Heart left ventricle (tissue), 16 donors: ENCODE data around the gene CDC42. TPM values are rescaled to one million over a fixed set of nuclear protein-coding genes. Genes with fewer than 3 reads are reported as not detected.
"Not testable (repeated sequence)": the region's sequence is repeated elsewhere in the genome, so short reads cannot be mapped to it uniquely, and the experiment has no call there.

ENCODE experiments used
- ATAC-seq, 4 donors: fragments of 200-7000 bp; cut with Tn5 transposase; one replicate each; pipeline ENCODE4 v1.9.1; 2020 to 2022; ENCODE audit warnings: moderate library complexity in 4 of 4, mild to moderate bottlenecking in 3 of 4, moderate number of reproducible peaks in 1 of 4
- DNase-seq, 5 donors: peaks; one replicate each; pipeline ENCODE4 v3.0.0-alpha.2; 2020
- H3K27ac ChIP-seq, 12 donors: fragments of 200-600 bp; sonication (generic) in 4 of 12; one replicate each; pipeline versions ENCODE4 v1.5.0 to v1.8.0; 2016 to 2022; ENCODE audit warnings: mild to moderate bottlenecking in 2 of 12
- H3K27me3 ChIP-seq, 9 donors: fragments of 200-600 bp; sonication (generic) in 2 of 9; one replicate each; pipeline versions ENCODE4 v1.5.1 to v1.8.0; 2016 to 2022; ENCODE audit warnings: mild to moderate bottlenecking in 3 of 9
- H3K36me3 ChIP-seq, 9 donors: fragments of 200-600 bp; sonication (generic) in 2 of 9; one replicate each; pipeline versions ENCODE4 v1.5.0 to v1.8.0; 2018 to 2022; ENCODE audit warnings: mild to moderate bottlenecking in 2 of 9
- H3K4me1 ChIP-seq, 12 donors: fragments of 200-600 bp; sonication (generic) in 4 of 12; one replicate each; pipeline versions ENCODE4 v1.5.0 to v1.8.0; 2016 to 2022; ENCODE audit warnings: mild to moderate bottlenecking in 3 of 12
- H3K4me3 ChIP-seq, 12 donors: fragments of 200-600 bp; sonication (generic) in 4 of 12; one replicate each; pipeline versions ENCODE4 v1.5.0 to v1.8.0; 2017 to 2022; ENCODE audit warnings: mild to moderate bottlenecking in 9 of 12, moderate library complexity in 4 of 12
- H3K9me3 ChIP-seq, 12 donors: fragments of 200-600 bp; sonication (generic) in 4 of 12; one replicate each; pipeline versions ENCODE4 v1.5.0 to v1.8.0; 2016 to 2022; ENCODE audit warnings: mild to moderate bottlenecking in 1 of 12
- CTCF ChIP-seq, 12 donors: fragments of 200-600 bp; sonication (generic) in 4 of 12; IDR thresholded peaks; one replicate each; pipeline versions ENCODE4 v1.5.0 to v1.8.0; 2018 to 2022; ENCODE audit warnings: antibody characterized with exemption in 12 of 12, mild to moderate bottlenecking in 5 of 12
- POLR2A ChIP-seq, 2 donors: fragments of 450-650 bp; IDR thresholded peaks; one replicate each; pipeline ENCODE4 v1.6.1; 2017; ENCODE audit warnings: antibody characterized with exemption in 2 of 2, mild to moderate bottlenecking in 2 of 2, moderate library complexity in 2 of 2
- WGBS, 4 donors: extraction: QIAGEN DNeasy Blood & Tissue Kit in 2 of 4; methylation state at CpG; one replicate each; pipeline versions ENCODE4 v1.1.5 to v1.1.7; 2013 to 2018; 5-methylcytosine and 5-hydroxymethylcytosine counted together
- intact Hi-C, 10 donors: fragments of 100-400 bp; cut with DNase I; formaldehyde crosslinking; loops; one replicate each; pipeline versions ENCODE4 v1.11.1 to v1.14.2; 2022
- polyA plus RNA-seq, 2 donors: library from polyadenylated mRNA; stranded (reverse); fragments of 200-250 nt; gene quantifications; one replicate each; pipeline ENCODE4 v1.2.3, GENCODE V29; 2013
- total RNA-seq, 9 donors: library from RNA; depleted of rRNA in 2 of 9; stranded (reverse); fragments of >200 nt in 2 of 9; fragmentation: NEBNext Ultra II Directional in 3 of 9; extraction: Animal tissue kit (Norgen Biotek cat#: 25700) in 3 of 9; gene quantifications; one replicate each; pipeline versions ENCODE4 v1.1.0 to v1.2.4, GENCODE V29; 2016 to 2023
- donor health status: ischemic (EF 13 %, LVEDD 7.1; RV severe dilation, severe dysfunction).
- donor health status: healthy with polysubstance abuse.
- donor health status: DM: no; HTN: yes; CAD: no.
- donor health status: DM: no; HTN: no; CAD: no.
- donor health status: ischemic (EF 25% LVEDD 6.9; RV normal size, moderate dysfunction).
- donor health status: ischemic (EF 25% LVEDD 5.7; RV mildly dilated, moderate dysfunction).
- donor health status: healthy.
- donor health status: DM: yes; HTN: yes; CAD: no.
- donor health status: ischemic (EF 35%, LVEDD 5.7; RV mildly dilated, moderate dysfunction).
- donor health status: nonischemic (EF 11% LVEDD 7.7; RV severe dilation, severe dysfunction).
- donor health status: DM: yes; HTN: yes; CAD: no.
- donor health status: PGD.
- donor health status: ischemic (EF 29% LVEDD 5.4; RV normal size, mild dysfunction).
- donor health status: nonischemic (EF 23%, LVEDD 6.1; RV moderate dilation, normal function).

CDC42 gene
- total and polyA plus RNA-seq, 11 donors, result 74.3 to 260 (median 184) TPM

- intact Hi-C loops, H3K36me3 ChIP-seq, H3K27me3 ChIP-seq, H3K9me3 ChIP-seq, ATAC-seq, H3K27ac ChIP-seq, H3K4me3 ChIP-seq: not testable (repeated sequence)
- DNase-seq, result peak in 1 of 5 donors; percentile 38
- peaks cover 0 to 15% (median 0%) of the 10 kb centered on the region in 12 donors for H3K4me1 ChIP-seq
- WGBS, 4 donors, result 81 to 92% (median 89%) methylated on average over 13 of the region's 13 CpGs
Measured at GRCh38 chr1:22014575-22015206, 37.8 kb upstream of the CDC42 start.

- intact Hi-C loops, result no loop called here
- peak overlapping the region in 1 of 12 donors; percentile 89 for H3K27ac ChIP-seq
- no peaks in the 10 kb centered on the region for H3K27me3 ChIP-seq
- peaks cover 0 to 19% (median 0%) of the 10 kb centered on the region in 12 donors for H3K4me1 ChIP-seq
- DNase-seq, result peak in 4 of 5 donors; percentile 26 to 48 (median 37)
- peak overlapping the region in 1 of 12 donors; percentile 23 for H3K4me3 ChIP-seq
- ATAC-seq, result peak; percentile 53 to 88 (median 66)
- H3K9me3 ChIP-seq, result no peaks in the 10 kb centered on the region
- TF ChIP-seq POLR2A (IDR thresholded peaks at IDR 0.05) (no peak), CTCF (IDR thresholded peaks at IDR 0.05) (no peak)
- WGBS, 4 donors, result 61 to 66% (median 64%) methylated on average over 10 of the region's 10 CpGs
- no peaks in the 10 kb centered on the region for H3K36me3 ChIP-seq
Measured at GRCh38 chr1:22018583-22019559, 33.6 kb upstream of the CDC42 start.

GRCh38 chr1:22021061-22021460 lies 31.4 kb upstream of the CDC42 start:
- H3K27me3 ChIP-seq, result no peaks in the 10 kb centered on the region
- no peaks in the 10 kb centered on the region for H3K9me3 ChIP-seq
- no peak overlapping the region for H3K4me3 ChIP-seq
- no peak for ATAC-seq
- DNase-seq, result no peak
- intact Hi-C loops, result no loop called here
- H3K4me1 ChIP-seq, result peaks cover 0 to 30% (median 8%) of the 10 kb centered on the region in 12 donors
- 81 to 92% (median 88%) methylated on average over 6 of the region's 6 CpGs for WGBS, 4 donors
- no peaks in the 10 kb centered on the region for H3K36me3 ChIP-seq
- no peak for TF ChIP-seq CTCF (IDR thresholded peaks at IDR 0.05)
- no peak for TF ChIP-seq POLR2A (IDR thresholded peaks at IDR 0.05)
- no peak overlapping the region for H3K27ac ChIP-seq

GRCh38 chr1:22024485-22025367 lies 27.8 kb upstream of the CDC42 start:
- peak; percentile 59 to 70 (median 66) for DNase-seq
- peaks cover 0 to 25% (median 13%) of the 10 kb centered on the region in 12 donors for H3K4me1 ChIP-seq
- no peaks in the 10 kb centered on the region for H3K27me3 ChIP-seq
- peak; percentile 56 to 70 (median 68) for ATAC-seq
- TF ChIP-seq CTCF (IDR thresholded peaks at IDR 0.05) (peak in 3 of 12 donors; percentile 11 to 19 (median 16)), POLR2A (IDR thresholded peaks at IDR 0.05) (no peak)
- 0 to 2% (median 1%) methylated on average over 30 to 33 of the region's 33 CpGs for WGBS, 4 donors
- H3K9me3 ChIP-seq, result no peaks in the 10 kb centered on the region
- H3K4me3 ChIP-seq, result peak overlapping the region; percentile 64 to 99 (median 96)
- intact Hi-C loops, result loop anchor here in 2 of 10 donors (2.0 kb wide), 1 partner anchor 28 kb away; the partner anchor contains the start of gene CDC42 (in 2 of the 2)
- peaks cover 0 to 6% (median 0%) of the 10 kb centered on the region in 9 donors for H3K36me3 ChIP-seq
- peak overlapping the region; percentile 93 to 100 (median 99) for H3K27ac ChIP-seq
